ENCODE data around the gene CORO7. TPM values are rescaled to one million over a fixed set of nuclear protein-coding genes. Genes with fewer than 3 reads are reported as not detected.

The CORO7 gene
- polyA plus RNA-seq, 1 donor from 2014 or later = 57.6 TPM

DNA sequence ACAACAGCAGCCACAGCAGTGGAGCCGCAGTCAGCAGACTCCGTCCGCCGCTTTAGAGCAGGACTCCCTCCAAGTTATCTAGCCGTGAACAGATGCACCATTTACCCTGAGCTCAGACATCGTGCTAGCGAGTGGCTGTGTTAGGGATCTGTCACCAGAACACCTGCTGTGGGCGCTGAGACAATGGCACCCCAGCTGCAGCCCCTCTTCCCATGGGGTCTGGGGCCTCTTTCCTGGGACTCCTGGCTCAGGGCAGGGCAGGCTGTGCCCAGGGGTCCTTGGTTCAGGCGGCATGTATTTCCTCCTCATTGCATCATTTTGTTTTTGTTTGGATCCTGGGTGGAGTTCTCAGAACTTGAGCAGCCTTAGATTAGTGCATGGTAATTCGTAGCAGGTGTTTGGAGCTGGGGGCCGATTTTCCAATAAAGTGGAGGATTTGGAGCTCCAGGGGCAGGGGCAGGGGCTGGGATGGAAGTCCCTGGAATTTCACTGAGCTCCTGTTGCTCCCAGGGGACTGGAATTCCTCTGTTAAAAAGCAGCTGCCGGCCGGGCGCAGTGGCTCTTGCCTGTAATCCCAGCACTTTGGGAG lies 34.6 kb upstream of the CORO7 start:
- H3K27ac ChIP-seq (ENCODE audit: low read length) = no peak overlapping the region
- H3K4me2 ChIP-seq (ENCODE audit: low read length) = no peak overlapping the region
- no peaks in the 10 kb centered on the region for H3K9me3 ChIP-seq (ENCODE audit: low read length)
- no peak overlapping the region for H3K9ac ChIP-seq (ENCODE audit: low read length)
- TF ChIP-seq, protein P1, sequence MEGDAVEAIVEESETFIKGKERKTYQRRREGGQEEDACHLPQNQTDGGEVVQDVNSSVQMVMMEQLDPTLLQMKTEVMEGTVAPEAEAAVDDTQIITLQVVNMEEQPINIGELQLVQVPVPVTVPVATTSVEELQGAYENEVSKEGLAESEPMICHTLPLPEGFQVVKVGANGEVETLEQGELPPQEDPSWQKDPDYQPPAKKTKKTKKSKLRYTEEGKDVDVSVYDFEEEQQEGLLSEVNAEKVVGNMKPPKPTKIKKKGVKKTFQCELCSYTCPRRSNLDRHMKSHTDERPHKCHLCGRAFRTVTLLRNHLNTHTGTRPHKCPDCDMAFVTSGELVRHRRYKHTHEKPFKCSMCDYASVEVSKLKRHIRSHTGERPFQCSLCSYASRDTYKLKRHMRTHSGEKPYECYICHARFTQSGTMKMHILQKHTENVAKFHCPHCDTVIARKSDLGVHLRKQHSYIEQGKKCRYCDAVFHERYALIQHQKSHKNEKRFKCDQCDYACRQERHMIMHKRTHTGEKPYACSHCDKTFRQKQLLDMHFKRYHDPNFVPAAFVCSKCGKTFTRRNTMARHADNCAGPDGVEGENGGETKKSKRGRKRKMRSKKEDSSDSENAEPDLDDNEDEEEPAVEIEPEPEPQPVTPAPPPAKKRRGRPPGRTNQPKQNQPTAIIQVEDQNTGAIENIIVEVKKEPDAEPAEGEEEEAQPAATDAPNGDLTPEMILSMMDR (IDR thresholded peaks at IDR 0.05; ENCODE audit: poor library complexity, severe bottlenecking) = no peak
- no peak for TF ChIP-seq RAD21 (conservative IDR thresholded peaks at IDR 0.05)
- TF ChIP-seq EP300 (conservative IDR thresholded peaks at IDR 0.05; ENCODE audit: poor library complexity, severe bottlenecking) = no peak
- no peak for TF ChIP-seq MXI1 (conservative IDR thresholded peaks at IDR 0.05; ENCODE audit: poor library complexity, severe bottlenecking)
- no peak for TF ChIP-seq POLR2AphosphoS5 (IDR thresholded peaks at IDR 0.05)
- H3K27me3 ChIP-seq (ENCODE audit: insufficient read depth, low read depth, low read length) = no peaks in the 10 kb centered on the region
- no peaks in the 10 kb centered on the region for H3K36me3 ChIP-seq (ENCODE audit: insufficient read depth, low read length)
- no peaks in the 10 kb centered on the region for H3F3A ChIP-seq (ENCODE audit: insufficient read depth, low read length, poor library complexity, severe bottlenecking)
- no peaks in the 10 kb centered on the region for H4K20me1 ChIP-seq (ENCODE audit: insufficient read depth)
- no peak overlapping the region for H2AFZ ChIP-seq (ENCODE audit: low read depth, low read length)
- H3K9me2 ChIP-seq (ENCODE audit: insufficient read depth, low read length) = no peaks in the 10 kb centered on the region
- H3K79me2 ChIP-seq (replicated peaks; ENCODE audit: insufficient read depth, low read length) = no peaks in the 10 kb centered on the region
- H3K4me3 ChIP-seq (ENCODE audit: low read length) = no peak overlapping the region

DNA sequence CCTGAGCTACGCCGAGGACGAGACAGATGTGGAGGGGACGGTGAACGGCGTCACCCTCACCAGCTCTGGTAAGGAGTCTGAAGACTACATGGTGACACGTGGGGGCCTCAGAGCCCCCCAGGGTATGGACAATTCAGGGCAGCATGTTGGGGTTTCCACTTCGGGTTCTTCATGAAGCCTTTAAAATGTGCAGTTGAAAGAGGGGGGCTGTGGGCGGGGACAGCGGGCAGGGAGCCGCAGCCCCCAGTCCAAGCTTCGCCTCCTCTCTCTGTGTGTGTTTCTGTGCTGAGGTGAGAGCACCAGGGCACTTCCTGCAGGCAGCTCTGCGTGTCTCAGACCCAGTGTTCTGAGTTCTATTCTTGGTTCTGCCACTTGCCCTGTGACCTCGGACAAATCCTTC lies 34.0 kb upstream of the CORO7 start:
- H3K4me2 ChIP-seq (ENCODE audit: low read length) = no peak overlapping the region
- no peaks in the 10 kb centered on the region for H3K36me3 ChIP-seq (ENCODE audit: insufficient read depth, low read length)
- H3F3A ChIP-seq (ENCODE audit: insufficient read depth, low read length, poor library complexity, severe bottlenecking) = no peaks in the 10 kb centered on the region
- H3K79me2 ChIP-seq (replicated peaks; ENCODE audit: insufficient read depth, low read length) = no peaks in the 10 kb centered on the region
- no peaks in the 10 kb centered on the region for H4K20me1 ChIP-seq (ENCODE audit: insufficient read depth)
- H2AFZ ChIP-seq (ENCODE audit: low read depth, low read length) = no peak overlapping the region
- H3K9me3 ChIP-seq (ENCODE audit: low read length) = no peaks in the 10 kb centered on the region
- no peak overlapping the region for H3K9ac ChIP-seq (ENCODE audit: low read length)
- TF ChIP-seq POLR2AphosphoS5 (IDR thresholded peaks at IDR 0.05) (no peak), SMC3 (conservative IDR thresholded peaks at IDR 0.05; ENCODE audit: poor library complexity) (no peak), TAF1 (IDR thresholded peaks at IDR 0.05; ENCODE audit: low read depth) (no peak), RAD21 (conservative IDR thresholded peaks at IDR 0.05) (no peak), EP300 (conservative IDR thresholded peaks at IDR 0.05; ENCODE audit: poor library complexity, severe bottlenecking) (no peak), EZH2 (IDR thresholded peaks at IDR 0.05; ENCODE audit: borderline replicate concordance, insufficient read depth, low read length, poor library complexity, severe bottlenecking) (no peak)
- no peaks in the 10 kb centered on the region for H3K27me3 ChIP-seq (ENCODE audit: insufficient read depth, low read depth, low read length)
- no peaks in the 10 kb centered on the region for H3K9me2 ChIP-seq (ENCODE audit: insufficient read depth, low read length)
- H3K4me3 ChIP-seq (ENCODE audit: low read length) = no peak overlapping the region
- H3K27ac ChIP-seq (ENCODE audit: low read length) = no peak overlapping the region

DNA sequence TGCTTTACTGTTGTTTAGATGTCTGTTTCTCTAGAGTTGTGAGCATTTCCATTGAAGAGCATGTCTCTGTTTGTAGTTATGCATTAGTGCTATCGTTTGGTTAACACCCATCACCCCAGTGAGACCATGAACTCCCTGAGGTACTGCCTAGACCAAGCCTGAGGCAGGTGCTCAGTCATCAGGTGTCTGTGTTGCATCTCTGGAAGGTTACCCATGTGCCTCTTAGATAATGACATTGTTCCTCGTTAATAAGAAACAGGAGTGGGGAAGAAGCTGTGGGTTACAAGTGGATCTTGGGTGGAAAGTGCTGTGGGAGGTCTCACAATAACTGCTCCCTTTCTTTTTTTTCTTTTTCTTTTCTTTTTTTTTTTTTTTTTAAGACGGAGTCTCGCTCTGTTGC lies 27.6 kb upstream of the CORO7 start:
- Histone ChIP-seq H3K9me2 (ENCODE audit: insufficient read depth, low read length) (no peaks in the 10 kb centered on the region), H3K36me3 (ENCODE audit: insufficient read depth, low read length) (no peaks in the 10 kb centered on the region), H3K4me2 (ENCODE audit: low read length) (no peak overlapping the region), H3K27me3 (ENCODE audit: insufficient read depth, low read depth, low read length) (no peaks in the 10 kb centered on the region), H2AFZ (ENCODE audit: low read depth, low read length) (no peak overlapping the region), H3K9ac (ENCODE audit: low read length) (no peak overlapping the region), H3K4me3 (ENCODE audit: low read length) (no peak overlapping the region), H3K9me3 (ENCODE audit: low read length) (no peaks in the 10 kb centered on the region), H3K79me2 (replicated peaks; ENCODE audit: insufficient read depth, low read length) (no peaks in the 10 kb centered on the region), H3K27ac (ENCODE audit: low read length) (no peak overlapping the region), H3F3A (ENCODE audit: insufficient read depth, low read length, poor library complexity, severe bottlenecking) (no peaks in the 10 kb centered on the region), H4K20me1 (ENCODE audit: insufficient read depth) (no peaks in the 10 kb centered on the region)
- TF ChIP-seq SMC3 (conservative IDR thresholded peaks at IDR 0.05; ENCODE audit: poor library complexity) = no peak
- TF ChIP-seq POLR2AphosphoS5 (IDR thresholded peaks at IDR 0.05) = no peak
- no peak for TF ChIP-seq EP300 (conservative IDR thresholded peaks at IDR 0.05; ENCODE audit: poor library complexity, severe bottlenecking)
- TF ChIP-seq MXI1 (conservative IDR thresholded peaks at IDR 0.05; ENCODE audit: poor library complexity, severe bottlenecking) = no peak
- TF ChIP-seq, protein P1 (IDR thresholded peaks at IDR 0.05; ENCODE audit: poor library complexity, severe bottlenecking) = no peak
- no peak for TF ChIP-seq RAD21 (conservative IDR thresholded peaks at IDR 0.05)
- TF ChIP-seq, protein P2, sequence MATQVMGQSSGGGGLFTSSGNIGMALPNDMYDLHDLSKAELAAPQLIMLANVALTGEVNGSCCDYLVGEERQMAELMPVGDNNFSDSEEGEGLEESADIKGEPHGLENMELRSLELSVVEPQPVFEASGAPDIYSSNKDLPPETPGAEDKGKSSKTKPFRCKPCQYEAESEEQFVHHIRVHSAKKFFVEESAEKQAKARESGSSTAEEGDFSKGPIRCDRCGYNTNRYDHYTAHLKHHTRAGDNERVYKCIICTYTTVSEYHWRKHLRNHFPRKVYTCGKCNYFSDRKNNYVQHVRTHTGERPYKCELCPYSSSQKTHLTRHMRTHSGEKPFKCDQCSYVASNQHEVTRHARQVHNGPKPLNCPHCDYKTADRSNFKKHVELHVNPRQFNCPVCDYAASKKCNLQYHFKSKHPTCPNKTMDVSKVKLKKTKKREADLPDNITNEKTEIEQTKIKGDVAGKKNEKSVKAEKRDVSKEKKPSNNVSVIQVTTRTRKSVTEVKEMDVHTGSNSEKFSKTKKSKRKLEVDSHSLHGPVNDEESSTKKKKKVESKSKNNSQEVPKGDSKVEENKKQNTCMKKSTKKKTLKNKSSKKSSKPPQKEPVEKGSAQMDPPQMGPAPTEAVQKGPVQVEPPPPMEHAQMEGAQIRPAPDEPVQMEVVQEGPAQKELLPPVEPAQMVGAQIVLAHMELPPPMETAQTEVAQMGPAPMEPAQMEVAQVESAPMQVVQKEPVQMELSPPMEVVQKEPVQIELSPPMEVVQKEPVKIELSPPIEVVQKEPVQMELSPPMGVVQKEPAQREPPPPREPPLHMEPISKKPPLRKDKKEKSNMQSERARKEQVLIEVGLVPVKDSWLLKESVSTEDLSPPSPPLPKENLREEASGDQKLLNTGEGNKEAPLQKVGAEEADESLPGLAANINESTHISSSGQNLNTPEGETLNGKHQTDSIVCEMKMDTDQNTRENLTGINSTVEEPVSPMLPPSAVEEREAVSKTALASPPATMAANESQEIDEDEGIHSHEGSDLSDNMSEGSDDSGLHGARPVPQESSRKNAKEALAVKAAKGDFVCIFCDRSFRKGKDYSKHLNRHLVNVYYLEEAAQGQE (IDR thresholded peaks at IDR 0.05; ENCODE audit: borderline replicate concordance) = no peak
- no peak for TF ChIP-seq EZH2 (IDR thresholded peaks at IDR 0.05; ENCODE audit: borderline replicate concordance, insufficient read depth, low read length, poor library complexity, severe bottlenecking)
- no peak for TF ChIP-seq TAF1 (IDR thresholded peaks at IDR 0.05; ENCODE audit: low read depth)

Measured in neural cell (in vitro differentiated cells).